BLaER1 treated with 17β-estradiol and CSF1 and Interleukin-3, amounts not matched to agents 10 nM and 100 nM (cell line): Measurements from ENCODE around the gene SELENBP1.

Source experiments
- H3K27ac ChIP-seq, 11 experiments: shearing (Covaris generic); formaldehyde crosslinking; 2 replicates each; pipeline ENCODE4 v1.8.1; 2022
- H3K27me3 ChIP-seq, 11 experiments: shearing (Covaris generic); formaldehyde crosslinking; 2 replicates each; pipeline ENCODE4 v1.8.1; 2022
- H3K36me3 ChIP-seq, 11 experiments: shearing (Covaris generic); formaldehyde crosslinking; 2 replicates each; pipeline ENCODE4 v1.8.1; 2022
- H3K4me1 ChIP-seq, 10 experiments: shearing (Covaris generic); formaldehyde crosslinking; 2 replicates each; pipeline ENCODE4 v1.8.1; 2022
- H3K4me2 ChIP-seq, 11 experiments: shearing (Covaris generic); formaldehyde crosslinking; 2 replicates each; pipeline ENCODE4 v1.8.1; 2022
- H3K4me3 ChIP-seq, 10 experiments: shearing (Covaris generic); formaldehyde crosslinking; 2 replicates each; pipeline ENCODE4 v1.8.1; 2022
- H3K9ac ChIP-seq, 11 experiments: shearing (Covaris generic); formaldehyde crosslinking; 2 replicates each; pipeline ENCODE4 v1.8.1; 2022
- H3K9me3 ChIP-seq, 11 experiments: shearing (Covaris generic); formaldehyde crosslinking; replicated peaks in 1 of 11; 2 replicates each; pipeline ENCODE4 v1.8.1; 2022
- H4K20me1 ChIP-seq, 11 experiments: shearing (Covaris generic); formaldehyde crosslinking; 2 replicates each; pipeline ENCODE4 v1.8.1; 2022
- Cebpa-rat ChIP-seq, 11 experiments: shearing (Covaris generic); IDR thresholded peaks; 2 replicates each; pipeline ENCODE4 v1.8.1; 2022

Gene SELENBP1

DNA sequence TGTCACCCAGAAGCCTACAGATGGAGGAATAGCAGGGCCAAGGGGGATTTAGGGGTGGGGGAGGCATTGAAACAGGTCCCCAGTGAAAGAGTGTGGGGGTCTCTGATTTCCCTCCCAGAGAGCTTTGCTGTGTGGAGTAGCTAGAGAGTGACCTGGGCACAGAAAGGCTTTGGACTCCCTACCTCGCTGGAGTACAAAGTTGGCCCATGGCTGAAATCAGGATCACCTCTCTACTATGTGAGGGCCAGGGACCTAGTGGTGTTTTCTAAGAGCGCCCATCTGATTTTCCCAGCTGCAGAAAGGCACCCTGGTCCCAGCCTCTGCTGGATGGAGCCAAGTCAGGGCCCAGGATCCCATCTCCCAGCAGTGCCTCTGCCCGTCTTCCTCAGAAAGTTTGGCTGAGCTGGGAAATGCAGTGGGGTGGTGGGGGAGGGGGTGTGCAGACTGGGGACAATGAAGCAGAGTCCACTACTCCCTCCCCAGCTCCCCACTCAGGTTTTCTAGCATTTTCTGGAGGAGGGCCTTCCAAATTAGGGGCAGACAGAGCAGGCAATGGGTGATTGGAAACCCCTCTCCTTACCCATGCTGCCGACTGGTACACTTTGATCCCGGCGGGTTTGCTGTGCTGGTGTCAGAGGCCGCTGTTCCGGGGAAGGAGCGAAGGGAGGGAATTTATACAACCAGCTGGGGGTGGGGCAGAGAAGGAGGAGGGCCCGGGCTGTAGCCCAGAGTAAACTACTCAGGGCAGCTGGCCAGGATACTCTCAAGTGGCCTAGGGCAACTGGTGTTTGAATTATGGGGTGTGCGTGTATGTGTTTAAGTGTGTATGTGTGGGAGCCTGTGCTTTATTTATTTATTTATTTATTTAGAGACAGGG, at the start of gene SELENBP1:
SELENBP1 (minus strand) TSS at position 648 of the 877 bp plus-strand sequence; CDS start at position 584, 64 bp downstream.
- Histone ChIP-seq H3K27ac (peak within 1 kb of the TSS in 4 of 11 experiments; percentile 83 to 86 (median 86); a peak in 7 of 22 replicates), H3K9ac (peak within 1 kb of the TSS in 2 of 11 experiments; percentile 18 to 37; a peak in 2 of 22 replicates), H3K4me1 (peaks cover 18 to 67% (median 44%) of the 10 kb centered on the region in 10 experiments), H3K36me3 (no peaks in the 10 kb centered on the region), H3K4me3 (no peak within 1 kb of the TSS), H3K4me2 (peak within 1 kb of the TSS in 7 of 11 experiments; percentile 12 to 95 (median 83); a peak in 12 of 22 replicates), H3K9me3 (no peaks in the 10 kb centered on the region), H4K20me1 (no peaks in the 10 kb centered on the region), H3K27me3 (no peaks in the 10 kb centered on the region)
- no peak for TF ChIP-seq Cebpa-rat (IDR thresholded peaks at IDR 0.05)

DNA sequence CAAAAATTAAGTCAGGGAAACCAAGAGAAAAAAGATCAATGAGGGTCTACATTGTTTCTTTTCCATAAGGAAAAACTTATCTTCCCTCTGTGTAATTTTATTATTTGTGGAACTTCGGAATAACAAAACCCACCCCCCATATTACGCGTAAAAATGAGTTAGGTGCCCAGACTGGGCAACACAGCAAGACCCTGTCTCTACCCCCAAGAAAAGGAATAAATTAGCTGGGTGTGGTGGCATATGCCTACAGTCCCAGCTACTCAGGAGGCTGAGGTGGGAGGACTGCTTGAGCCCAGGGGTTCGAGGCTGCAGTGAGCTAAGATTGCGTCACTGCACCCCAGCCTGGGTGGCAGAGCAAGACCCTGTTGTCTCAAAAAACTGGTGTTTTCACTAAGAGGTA, 47.3 kb upstream of the SELENBP1 start:
- Histone ChIP-seq H3K4me2 (peak overlapping the region in 2 of 11 experiments; percentile 6 to 14; a peak in 1 of 22 replicates), H3K9ac (no peak overlapping the region), H4K20me1 (peaks cover 0 to 52% (median 6%) of the 10 kb centered on the region in 11 experiments; a peak in 9 of 22 replicates), H3K36me3 (peaks cover 96 to 100% (median 99%) of the 10 kb centered on the region in 11 experiments), H3K4me1 (peaks cover 0 to 16% (median 13%) of the 10 kb centered on the region in 10 experiments; a peak in 13 of 20 replicates), H3K27me3 (no peaks in the 10 kb centered on the region), H3K27ac (no peak overlapping the region), H3K9me3 (no peaks in the 10 kb centered on the region), H3K4me3 (no peak overlapping the region)
- TF ChIP-seq Cebpa-rat (IDR thresholded peaks at IDR 0.05): no peak

DNA sequence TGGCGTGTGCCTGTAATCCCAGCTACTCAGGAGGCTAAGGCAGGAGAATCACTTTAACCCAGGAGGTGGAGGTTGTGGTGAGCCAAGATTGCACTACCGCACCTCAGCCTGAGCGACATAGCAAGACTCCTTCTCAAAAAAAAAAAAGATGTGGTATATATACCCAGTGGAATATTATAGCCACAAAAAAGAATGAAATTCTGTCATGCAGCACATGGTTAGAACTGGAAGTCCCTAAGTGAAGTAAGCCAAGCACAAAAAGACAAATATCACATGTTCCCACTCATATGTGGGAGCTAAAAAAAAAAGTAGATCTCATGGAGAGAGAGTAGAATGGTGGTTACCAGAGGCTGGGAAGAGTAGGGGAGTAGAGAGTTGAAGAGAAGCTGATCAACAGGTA, 45.6 kb upstream of the SELENBP1 start:
- Histone ChIP-seq H3K36me3 (peaks cover 94 to 99% (median 98%) of the 10 kb centered on the region in 11 experiments), H3K27me3 (no peaks in the 10 kb centered on the region), H3K4me1 (peaks cover 0 to 16% (median 13%) of the 10 kb centered on the region in 10 experiments; a peak in 13 of 20 replicates), H3K27ac (no peak overlapping the region), H4K20me1 (peaks cover 0 to 52% (median 5%) of the 10 kb centered on the region in 11 experiments; a peak in 9 of 22 replicates), H3K9me3 (no peaks in the 10 kb centered on the region), H3K4me3 (no peak overlapping the region), H3K9ac (no peak overlapping the region), H3K4me2 (peak overlapping the region in 3 of 11 experiments; percentile 17 to 21 (median 18); a peak in 1 of 22 replicates)
- TF ChIP-seq Cebpa-rat (IDR thresholded peaks at IDR 0.05): no peak

DNA sequence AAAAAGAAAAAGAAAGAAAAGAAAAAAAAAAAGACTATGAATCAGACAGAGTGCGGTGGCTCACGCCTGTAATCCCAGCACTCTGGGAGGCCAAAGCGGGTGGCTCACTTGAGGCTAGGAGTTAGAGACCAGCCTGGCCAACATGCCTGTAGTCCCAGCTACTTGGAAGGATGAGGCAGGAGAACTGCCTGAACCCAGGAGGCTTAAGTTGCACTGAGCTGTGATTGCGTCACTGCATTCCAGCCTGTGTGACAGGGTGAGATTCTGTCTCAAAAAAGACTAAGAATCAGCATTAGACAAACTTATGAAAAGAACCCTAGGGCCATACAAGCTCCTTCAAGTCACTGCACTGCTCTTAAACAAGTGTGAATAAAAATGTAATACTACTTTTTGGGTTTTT, 43.7 kb upstream of the SELENBP1 start:
- H3K4me3 ChIP-seq: no peak overlapping the region
- peaks cover 0 to 46% (median 5%) of the 10 kb centered on the region in 11 experiments; a peak in 8 of 22 replicates for H4K20me1 ChIP-seq
- no peaks in the 10 kb centered on the region for H3K27me3 ChIP-seq
- peaks cover 94 to 99% (median 98%) of the 10 kb centered on the region in 11 experiments for H3K36me3 ChIP-seq
- no peak overlapping the region for H3K27ac ChIP-seq
- no peak overlapping the region for H3K9ac ChIP-seq
- TF ChIP-seq Cebpa-rat (IDR thresholded peaks at IDR 0.05): 0 out of 22 replicates have a peak, but pooled peaks of 1 of the 11 experiments have one; percentile 44
- no peak overlapping the region for H3K4me2 ChIP-seq
- H3K9me3 ChIP-seq: no peaks in the 10 kb centered on the region
- H3K4me1 ChIP-seq: peaks cover 0 to 16% (median 13%) of the 10 kb centered on the region in 10 experiments; a peak in 13 of 20 replicates

DNA sequence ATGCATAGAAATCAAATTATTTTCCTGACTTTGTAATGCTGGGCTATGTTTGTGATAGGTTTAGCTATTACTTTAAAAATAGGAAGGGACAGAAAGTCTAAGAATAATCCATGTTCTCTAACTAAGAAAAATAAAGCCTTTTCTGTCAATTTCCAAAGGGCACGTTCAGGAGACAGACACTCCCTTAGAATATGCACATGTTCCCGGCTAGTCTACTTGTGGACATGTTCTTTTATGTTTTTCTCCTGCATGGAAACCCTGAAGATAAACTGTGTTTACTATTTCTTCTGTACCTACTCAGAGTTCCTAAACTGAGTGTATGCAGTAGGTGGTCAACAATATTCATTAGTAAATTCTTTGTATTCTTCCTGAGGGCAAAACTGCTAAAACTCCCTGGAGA, 39.4 kb upstream of the SELENBP1 start:
- no peak overlapping the region for H3K27ac ChIP-seq
- H3K36me3 ChIP-seq: peaks cover 97 to 99% (median 98%) of the 10 kb centered on the region in 11 experiments
- no peak overlapping the region for H3K4me2 ChIP-seq
- H3K4me3 ChIP-seq: no peak overlapping the region
- no peaks in the 10 kb centered on the region for H3K27me3 ChIP-seq
- TF ChIP-seq Cebpa-rat (IDR thresholded peaks at IDR 0.05): no peak
- peaks cover 0 to 24% (median 0%) of the 10 kb centered on the region in 11 experiments; a peak in 4 of 22 replicates for H4K20me1 ChIP-seq
- H3K9ac ChIP-seq: no peak overlapping the region
- no peaks in the 10 kb centered on the region for H3K4me1 ChIP-seq
- no peaks in the 10 kb centered on the region for H3K9me3 ChIP-seq

DNA sequence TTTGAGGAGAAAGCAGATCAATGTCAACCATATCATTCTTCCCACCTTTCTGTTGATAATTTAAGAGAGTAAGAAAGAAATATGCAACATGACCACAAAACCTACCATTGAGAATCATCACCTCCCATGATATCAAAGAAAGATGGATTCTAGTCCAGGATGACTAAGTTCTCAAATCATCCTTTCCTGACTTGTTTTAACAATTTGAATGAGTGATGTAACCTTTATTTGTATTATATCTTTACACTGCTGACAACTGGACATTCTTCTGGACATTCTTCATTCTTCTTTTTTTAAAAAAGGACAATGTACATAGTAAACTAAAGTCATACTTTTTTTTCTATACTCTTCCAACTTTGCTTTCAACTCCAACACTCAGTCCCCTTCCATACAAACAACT, 36.4 kb upstream of the SELENBP1 start:
- H3K27ac ChIP-seq: no peak overlapping the region
- peaks cover 94 to 99% (median 98%) of the 10 kb centered on the region in 11 experiments for H3K36me3 ChIP-seq
- H3K27me3 ChIP-seq: no peaks in the 10 kb centered on the region
- no peak overlapping the region for H3K4me2 ChIP-seq
- no peak for TF ChIP-seq Cebpa-rat (IDR thresholded peaks at IDR 0.05)
- no peak overlapping the region for H3K4me3 ChIP-seq
- no peaks in the 10 kb centered on the region for H3K4me1 ChIP-seq
- no peak overlapping the region for H3K9ac ChIP-seq
- no peaks in the 10 kb centered on the region for H3K9me3 ChIP-seq
- H4K20me1 ChIP-seq: peaks cover 0 to 38% (median 20%) of the 10 kb centered on the region in 11 experiments; a peak in 15 of 22 replicates

DNA sequence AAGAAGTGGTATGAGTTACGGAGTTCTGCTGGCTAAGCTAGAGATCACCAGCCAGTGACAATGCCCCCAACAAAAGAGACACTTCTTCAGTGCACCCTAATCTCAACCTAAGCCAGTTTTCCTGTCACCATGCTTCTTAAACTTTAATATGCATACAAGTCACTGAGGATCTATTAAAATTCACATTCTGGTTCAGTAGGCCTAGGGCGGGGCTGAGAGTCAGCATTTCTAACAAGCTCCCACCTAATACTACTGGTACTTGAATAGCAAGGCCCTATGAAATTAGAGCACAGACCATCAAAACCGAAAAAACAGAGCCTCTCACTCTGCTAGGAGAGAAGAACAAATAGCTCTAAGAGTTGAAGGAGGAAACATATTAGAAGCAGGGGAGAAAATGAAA, 34.8 kb upstream of the SELENBP1 start:
- Histone ChIP-seq H3K36me3 (peaks cover 95 to 100% (median 100%) of the 10 kb centered on the region in 11 experiments), H3K27me3 (no peaks in the 10 kb centered on the region), H3K4me3 (no peak overlapping the region), H3K4me1 (no peaks in the 10 kb centered on the region), H3K4me2 (no peak overlapping the region), H3K27ac (no peak overlapping the region), H4K20me1 (peaks cover 0 to 53% (median 34%) of the 10 kb centered on the region in 11 experiments; a peak in 16 of 22 replicates), H3K9ac (no peak overlapping the region), H3K9me3 (no peaks in the 10 kb centered on the region)
- no peak for TF ChIP-seq Cebpa-rat (IDR thresholded peaks at IDR 0.05)

DNA sequence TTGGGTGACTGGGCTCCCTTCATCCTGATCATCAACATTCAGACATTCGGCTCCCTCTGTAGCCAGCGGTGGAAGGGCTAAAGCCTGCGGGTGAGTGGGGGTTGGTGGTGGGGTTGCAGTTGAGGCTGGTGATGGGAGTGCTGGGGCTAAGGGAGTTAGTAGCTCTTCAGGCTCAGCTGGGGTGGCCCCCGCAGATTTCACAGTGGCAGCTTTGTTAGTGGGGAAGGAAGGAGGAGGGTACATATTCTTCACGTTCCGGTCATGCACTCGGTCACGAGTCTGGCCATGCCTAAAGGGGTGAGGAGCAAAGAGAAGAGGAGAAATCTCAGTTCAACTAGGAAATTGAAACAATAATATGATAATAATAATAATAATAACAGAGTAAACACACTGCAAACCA, 33.7 kb upstream of the SELENBP1 start:
- Histone ChIP-seq H3K9me3 (no peaks in the 10 kb centered on the region), H3K27me3 (no peaks in the 10 kb centered on the region), H3K4me3 (no peak overlapping the region), H3K4me2 (no peak overlapping the region), H4K20me1 (peaks cover 9 to 59% (median 42%) of the 10 kb centered on the region in 11 experiments; a peak in 19 of 22 replicates), H3K27ac (no peak overlapping the region), H3K4me1 (peaks cover 3 to 9% (median 7%) of the 10 kb centered on the region in 10 experiments; a peak in 19 of 20 replicates), H3K36me3 (peaks cover 95 to 100% (median 100%) of the 10 kb centered on the region in 11 experiments), H3K9ac (no peak overlapping the region)
- no peak for TF ChIP-seq Cebpa-rat (IDR thresholded peaks at IDR 0.05)
